IMR-90 (cell line): ENCODE results near the gene SPATA16. TPM values are rescaled to one million over a fixed set of nuclear protein-coding genes. Genes with fewer than 3 reads are reported as not detected.

Source experiments
- ATAC-seq: fragments of 200-7000 bp; cut with Tn5 transposase; 2 replicates; pipeline ENCODE4 v1.9.1; 2020; ENCODE audit warnings: low read depth, mild to moderate bottlenecking, moderate library complexity
- BruUV-seq: library from RNA; stranded (reverse); fragments of 400-500 nt; replicated peaks from 2 replicates; lab custom pipeline; 2021; lab: Mats Ljungman, UMichigan
- CTCF ChIA-PET: fragments of 300-600 bp; formaldehyde crosslinking; extraction: SDS; loops from one replicate; lab custom pipeline; 2021; ENCODE audit warnings: antibody characterized with exemption; lab: Yijun Ruan, JAX
- POLR2A ChIA-PET: fragments of 300-600 bp; sonication (Branson Sonifier 250); formaldehyde crosslinking; loops from one replicate; lab custom pipeline; 2022; ENCODE audit warnings: antibody characterized with exemption; ENCODE audit not compliant: unreplicated experiment; lab: Charles Lee
- DNase-seq: peaks from one replicate; pipeline ENCODE4 v3.0.0; 2013
- H2AFZ ChIP-seq: replicated peaks from 2 replicates; pipeline ENCODE3; 2013; ENCODE audit warnings: low read length, mild to moderate bottlenecking; ENCODE audit not compliant: poor library complexity
- H2AK5ac ChIP-seq: 2 replicates; pipeline ENCODE4 v1.6.1; 2013; ENCODE audit warnings: low read depth, low read length, inconsistent platforms
- H2AK9ac ChIP-seq: replicated peaks from 2 replicates; pipeline ENCODE3; 2013; ENCODE audit warnings: mild to moderate bottlenecking, low read depth, low read length, moderate library complexity; ENCODE audit not compliant: poor library complexity
- H2BK120ac ChIP-seq: 2 replicates; pipeline ENCODE4 v1.6.1; 2013; ENCODE audit warnings: low read depth, low read length, inconsistent platforms
- H2BK15ac ChIP-seq: 3 replicates; pipeline ENCODE4 v1.6.1; 2013; ENCODE audit warnings: low read depth, low read length, inconsistent platforms
- H2BK20ac ChIP-seq: 2 replicates; pipeline ENCODE4 v1.6.1; 2013; ENCODE audit warnings: low read depth, mild to moderate bottlenecking, inconsistent platforms, low read length, moderate library complexity
- H2BK5ac ChIP-seq: 2 replicates; pipeline ENCODE4 v1.6.1; 2013; ENCODE audit warnings: mild to moderate bottlenecking, low read depth, low read length, inconsistent platforms; ENCODE audit not compliant: poor library complexity, severe bottlenecking
- H3K14ac ChIP-seq: replicated peaks from 2 replicates; pipeline ENCODE4 v1.6.1; 2013; ENCODE audit warnings: low read depth, low read length, inconsistent platforms
- H3K18ac ChIP-seq: 2 replicates; pipeline ENCODE4 v1.6.1; 2013; ENCODE audit warnings: low read depth, low read length, control low read depth
- H3K23ac ChIP-seq: 2 replicates; pipeline ENCODE4 v1.6.1; 2013; ENCODE audit warnings: low read depth, low read length, inconsistent platforms
- H3K27ac ChIP-seq: 2 replicates; pipeline ENCODE4 v1.5.1; 2013; ENCODE audit warnings: mild to moderate bottlenecking, control low read depth, low read length; ENCODE audit not compliant: insufficient read depth
- H3K27me3 ChIP-seq: 2 replicates; pipeline ENCODE4 v1.6.1; 2013; ENCODE audit warnings: low read length; ENCODE audit not compliant: control insufficient read depth, insufficient read depth
- H3K36me3 ChIP-seq: 2 replicates; pipeline ENCODE4 v1.6.1; 2013; ENCODE audit warnings: low read length, mixed read lengths; ENCODE audit not compliant: control insufficient read depth, insufficient read depth
- H3K4ac ChIP-seq: 2 replicates; pipeline ENCODE4 v1.6.1; 2013; ENCODE audit warnings: low read depth, low read length, inconsistent platforms
- H3K4me1 ChIP-seq: 2 replicates; pipeline ENCODE4 v1.6.1; 2013; ENCODE audit warnings: low read length, mixed read lengths; ENCODE audit not compliant: control insufficient read depth, insufficient read depth
- H3K4me2 ChIP-seq: 2 replicates; pipeline ENCODE4 v1.6.1; 2013; ENCODE audit warnings: low read depth, mild to moderate bottlenecking, control low read depth, low read length, moderate library complexity
- H3K4me3 ChIP-seq: 2 replicates; pipeline ENCODE4 v1.5.1; 2013; ENCODE audit warnings: low read depth, mild to moderate bottlenecking, control low read depth, low read length, moderate library complexity; ENCODE audit not compliant: insufficient read depth
- H3K56ac ChIP-seq: 2 replicates; pipeline ENCODE4 v1.6.1; 2013; ENCODE audit warnings: low read length, inconsistent platforms; ENCODE audit not compliant: insufficient read depth; ENCODE audit errors: extremely low read depth
- H3K79me1 ChIP-seq, 2 experiments: 2 replicates each; pipeline ENCODE4 v1.6.1; 2013; ENCODE audit warnings: low read length in 2 of 2, inconsistent platforms in 1 of 2, low read depth in 1 of 2
- H3K9ac ChIP-seq: 2 replicates; pipeline ENCODE4 v1.6.1; 2013; ENCODE audit warnings: low read depth, low read length, control low read depth
- H3K9me1 ChIP-seq: 2 replicates; pipeline ENCODE4 v1.6.1; 2013; ENCODE audit warnings: low read length, inconsistent platforms; ENCODE audit not compliant: insufficient read depth
- H3K9me3 ChIP-seq: 2 replicates; pipeline ENCODE4 v1.6.1; 2013; ENCODE audit warnings: low read length; ENCODE audit not compliant: control insufficient read depth, insufficient read depth
- H4K20me1 ChIP-seq: 2 replicates; pipeline ENCODE4 v1.6.1; 2013; ENCODE audit warnings: low read length, inconsistent platforms; ENCODE audit not compliant: insufficient read depth
- H4K5ac ChIP-seq: 2 replicates; pipeline ENCODE4 v1.6.1; 2013; ENCODE audit warnings: mild to moderate bottlenecking, low read depth, low read length, control low read depth
- H4K8ac ChIP-seq, 2 experiments: 2 replicates each; pipeline ENCODE4 v1.6.1; 2013; ENCODE audit warnings: low read depth in 2 of 2, low read length in 2 of 2, control low read depth in 1 of 2, inconsistent platforms in 1 of 2
- H4K91ac ChIP-seq: 2 replicates; pipeline ENCODE4 v1.6.1; 2013; ENCODE audit warnings: low read depth, low read length, inconsistent platforms; ENCODE audit not compliant: insufficient read depth
- BHLHE40 ChIP-seq: fragments of 150-350 bp; IDR thresholded peaks from 2 replicates; pipeline ENCODE4 v1.6.1; 2016; ENCODE audit warnings: mild to moderate bottlenecking, low read depth, low read length
- CEBPB ChIP-seq: IDR thresholded peaks from 2 replicates; pipeline ENCODE4 v1.6.1; 2012; ENCODE audit warnings: low read depth, low read length, improper control_type of control experiment
- CHD1 ChIP-seq: IDR thresholded peaks from 2 replicates; pipeline ENCODE4 v1.6.1; 2012; ENCODE audit warnings: low read depth, low read length, improper control_type of control experiment
- FOS ChIP-seq: fragments of 150-350 bp; IDR thresholded peaks from 2 replicates; pipeline ENCODE4 v1.6.1; 2016; ENCODE audit warnings: low read depth, low read length
- MAFK ChIP-seq: IDR thresholded peaks from 2 replicates; pipeline ENCODE4 v1.6.1; 2012; ENCODE audit warnings: low read depth, low read length, improper control_type of control experiment
- MAZ ChIP-seq: IDR thresholded peaks from 2 replicates; pipeline ENCODE4 v1.6.1; 2012; ENCODE audit warnings: low read depth, mild to moderate bottlenecking, low read length, improper control_type of control experiment, moderate library complexity, borderline replicate concordance
- MXI1 ChIP-seq: IDR thresholded peaks from 2 replicates; pipeline ENCODE4 v1.6.1; 2012; ENCODE audit warnings: low read depth, mild to moderate bottlenecking, low read length, moderate library complexity, borderline replicate concordance
- NFE2L2 ChIP-seq: fragments of 150-350 bp; IDR thresholded peaks from 2 replicates; pipeline ENCODE4 v1.6.1; 2016; ENCODE audit warnings: low read depth, mild to moderate bottlenecking, low read length
- POLR2A ChIP-seq: IDR thresholded peaks from 2 replicates; pipeline ENCODE4 v1.6.1; 2012; ENCODE audit warnings: mild to moderate bottlenecking, low read depth, low read length
- RAD21 ChIP-seq: IDR thresholded peaks from 2 replicates; pipeline ENCODE4 v1.6.1; 2012; ENCODE audit warnings: low read length, improper control_type of control experiment
- RCOR1 ChIP-seq: IDR thresholded peaks from 2 replicates; pipeline ENCODE4 v1.6.1; 2012; ENCODE audit warnings: mild to moderate bottlenecking, low read length, improper control_type of control experiment; ENCODE audit not compliant: insufficient replicate concordance
- RFX5 ChIP-seq: IDR thresholded peaks from 2 replicates; pipeline ENCODE4 v1.8.0; 2012; ENCODE audit warnings: low read depth, mild to moderate bottlenecking, low read length, moderate library complexity
- SMC3 ChIP-seq: fragments of 150-350 bp; IDR thresholded peaks from 2 replicates; pipeline ENCODE4 v1.6.1; 2016; ENCODE audit warnings: low read depth, mild to moderate bottlenecking, antibody characterized with exemption, low read length, moderate library complexity
- WGBS, 2 experiments: methylation state at CpG; one replicate each; pipeline versions ENCODE4 v1.1.5 to v1.1.7; 2013; ENCODE audit warnings: missing lambda C conversion rate in 2 of 2; ENCODE audit not compliant: insufficient read length in 1 of 2; ENCODE audit errors: extremely low coverage in 2 of 2; 5-methylcytosine and 5-hydroxymethylcytosine counted together
- dilution Hi-C: fragments of 300-500 bp; cut with HindIII; formaldehyde crosslinking; loops from one replicate; pipeline ENCODE4 v1.14.3; 2018; ENCODE audit warnings: low sequenced_read_pairs; ENCODE audit not compliant: unreplicated experiment
- in situ Hi-C: fragments of 300-500 bp; cut with MboI; formaldehyde crosslinking; loops from 3 replicates; pipeline ENCODE4 v1.14.3; 2019; ENCODE audit warnings: low sequenced_read_pairs, inconsistent platforms, mixed read lengths
- intact Hi-C: fragments of 100-400 bp; cut with micrococcal nuclease; formaldehyde crosslinking; loops from 2 replicates; pipeline ENCODE4 v1.10.0; 2022
- polyA plus RNA-seq, 3 experiments: library from polyadenylated mRNA; depleted of rRNA; stranded (reverse); fragments of >200 nt; gene quantifications; 2 replicates each; pipeline ENCODE4 v1.2.3, GENCODE V29; 2012; ENCODE audit warnings: low replicate concordance in 1 of 3
- total RNA-seq: library from RNA; depleted of rRNA; stranded (reverse); fragments of >200 nt; gene quantifications from 2 replicates; pipeline ENCODE4 v1.2.3, GENCODE V29; 2012
- TF ChIP-seq, protein P1 (sequence below): fragments of 150-350 bp; IDR thresholded peaks from 2 replicates; pipeline ENCODE4 v1.6.1; 2016; ENCODE audit warnings: low read depth, mild to moderate bottlenecking, low read length, moderate library complexity, borderline replicate concordance
- TF ChIP-seq, protein P2 (sequence below): conservative IDR thresholded peaks from 2 replicates; pipeline ENCODE4 v1.5.1; 2012; ENCODE audit warnings: mild to moderate bottlenecking, low read depth, low read length, improper control_type of control experiment
- TF ChIP-seq, protein P3 (sequence below): fragments of 150-350 bp; IDR thresholded peaks from 2 replicates; pipeline ENCODE4 v1.6.1; 2017; ENCODE audit warnings: mild to moderate bottlenecking, antibody characterized with exemption, low read length, low read depth

The SPATA16 gene
- total and polyA plus RNA-seq, 2 of the 4 experiments (the other 2 are of a cell fraction), result not detected

DNA sequence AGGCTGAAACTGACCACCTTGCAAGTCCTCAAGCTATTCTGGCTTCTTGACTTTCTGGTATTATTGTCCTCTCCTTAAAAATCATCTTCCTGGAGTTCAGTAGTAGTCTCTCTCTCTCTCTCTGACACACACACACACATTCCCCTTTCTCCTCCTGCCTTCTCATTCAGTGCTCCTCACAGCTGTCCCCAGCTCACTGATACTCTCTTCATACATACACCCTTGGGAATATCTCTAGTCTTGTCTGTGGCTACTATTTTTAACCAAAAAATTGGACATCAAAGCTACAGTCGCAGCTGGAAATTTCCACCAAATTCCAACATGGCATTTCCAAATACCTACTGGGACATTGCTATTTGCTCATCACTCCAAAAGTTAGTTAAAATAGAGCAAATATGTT lies 211.6 kb downstream of the SPATA16 start:
- Histone ChIP-seq H3K4me3 (no peak overlapping the region), H3K36me3 (no peaks in the 10 kb centered on the region), H3K9ac (no peak overlapping the region), H3K18ac (no peak overlapping the region), H3K4me2 (no peak overlapping the region), H2BK20ac (no peak overlapping the region), H2AK5ac (no peak overlapping the region), H4K20me1 (no peaks in the 10 kb centered on the region), H4K8ac (no peak overlapping the region), H3K27ac (no peak overlapping the region), H4K91ac (no peak overlapping the region), H2AFZ (no peak overlapping the region), H3K9me3 (no peaks in the 10 kb centered on the region), H3K79me1 (no peaks in the 10 kb centered on the region), H3K27me3 (no peaks in the 10 kb centered on the region), H3K4me1 (no peaks in the 10 kb centered on the region), H4K5ac (no peak overlapping the region), H3K23ac (no peak overlapping the region), H3K9me1 (no peaks in the 10 kb centered on the region), H2BK15ac (no peak overlapping the region), H3K4ac (no peak overlapping the region), H3K56ac (no peak overlapping the region), H2BK5ac (no peak overlapping the region), H2AK9ac (no peak overlapping the region), H3K14ac (no peak overlapping the region), H2BK120ac (no peak overlapping the region)
- intact Hi-C loops (no loop called here), in situ Hi-C loops (no loop called here), dilution Hi-C loops (no loop called here)
- no CpG with 5 or more reads among the region's 1 CpG for WGBS, 2 experiments
- DNase-seq (no peak), ATAC-seq (no peak)
- no TSS peak for BruUV-seq
- ChIA-PET CTCF (no interaction called here), POLR2A (no interaction called here)
- TF ChIP-seq RAD21 (no peak), MXI1 (no peak), NFE2L2 (no peak), POLR2A (no peak), MAFK (no peak), SMC3 (no peak), CEBPB (no peak), BHLHE40 (no peak), MAZ (no peak), FOS (no peak), RFX5 (no peak), CHD1 (no peak), RCOR1 (no peak)
- TF ChIP-seq, protein P1, sequence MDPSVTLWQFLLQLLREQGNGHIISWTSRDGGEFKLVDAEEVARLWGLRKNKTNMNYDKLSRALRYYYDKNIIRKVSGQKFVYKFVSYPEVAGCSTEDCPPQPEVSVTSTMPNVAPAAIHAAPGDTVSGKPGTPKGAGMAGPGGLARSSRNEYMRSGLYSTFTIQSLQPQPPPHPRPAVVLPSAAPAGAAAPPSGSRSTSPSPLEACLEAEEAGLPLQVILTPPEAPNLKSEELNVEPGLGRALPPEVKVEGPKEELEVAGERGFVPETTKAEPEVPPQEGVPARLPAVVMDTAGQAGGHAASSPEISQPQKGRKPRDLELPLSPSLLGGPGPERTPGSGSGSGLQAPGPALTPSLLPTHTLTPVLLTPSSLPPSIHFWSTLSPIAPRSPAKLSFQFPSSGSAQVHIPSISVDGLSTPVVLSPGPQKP, result no peak
- TF ChIP-seq, protein P2, sequence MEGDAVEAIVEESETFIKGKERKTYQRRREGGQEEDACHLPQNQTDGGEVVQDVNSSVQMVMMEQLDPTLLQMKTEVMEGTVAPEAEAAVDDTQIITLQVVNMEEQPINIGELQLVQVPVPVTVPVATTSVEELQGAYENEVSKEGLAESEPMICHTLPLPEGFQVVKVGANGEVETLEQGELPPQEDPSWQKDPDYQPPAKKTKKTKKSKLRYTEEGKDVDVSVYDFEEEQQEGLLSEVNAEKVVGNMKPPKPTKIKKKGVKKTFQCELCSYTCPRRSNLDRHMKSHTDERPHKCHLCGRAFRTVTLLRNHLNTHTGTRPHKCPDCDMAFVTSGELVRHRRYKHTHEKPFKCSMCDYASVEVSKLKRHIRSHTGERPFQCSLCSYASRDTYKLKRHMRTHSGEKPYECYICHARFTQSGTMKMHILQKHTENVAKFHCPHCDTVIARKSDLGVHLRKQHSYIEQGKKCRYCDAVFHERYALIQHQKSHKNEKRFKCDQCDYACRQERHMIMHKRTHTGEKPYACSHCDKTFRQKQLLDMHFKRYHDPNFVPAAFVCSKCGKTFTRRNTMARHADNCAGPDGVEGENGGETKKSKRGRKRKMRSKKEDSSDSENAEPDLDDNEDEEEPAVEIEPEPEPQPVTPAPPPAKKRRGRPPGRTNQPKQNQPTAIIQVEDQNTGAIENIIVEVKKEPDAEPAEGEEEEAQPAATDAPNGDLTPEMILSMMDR, result no peak
- TF ChIP-seq, protein P3, sequence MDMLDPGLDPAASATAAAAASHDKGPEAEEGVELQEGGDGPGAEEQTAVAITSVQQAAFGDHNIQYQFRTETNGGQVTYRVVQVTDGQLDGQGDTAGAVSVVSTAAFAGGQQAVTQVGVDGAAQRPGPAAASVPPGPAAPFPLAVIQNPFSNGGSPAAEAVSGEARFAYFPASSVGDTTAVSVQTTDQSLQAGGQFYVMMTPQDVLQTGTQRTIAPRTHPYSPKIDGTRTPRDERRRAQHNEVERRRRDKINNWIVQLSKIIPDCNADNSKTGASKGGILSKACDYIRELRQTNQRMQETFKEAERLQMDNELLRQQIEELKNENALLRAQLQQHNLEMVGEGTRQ, result no peak
